ENCODE measurements around the gene ENTPD6.

- no peak for TF ChIP-seq REST (IDR thresholded peaks at IDR 0.05; ENCODE audit: insufficient read depth in 1 of 2, low read depth in 2 of 2, low read length in 2 of 2)
- TF ChIP-seq POLR2AphosphoS5 (IDR thresholded peaks at IDR 0.05; ENCODE audit: low read depth, low read length) = no peak
These were observed 27.7 kb downstream of the ENTPD6 start for GRCh38 chr20:25223179-25223661.
